HepG2 (cell line): ENCODE data around the gene DDT. TPM values are rescaled to one million over a fixed set of nuclear protein-coding genes. Genes with fewer than 3 reads are reported as not detected.

Source experiments
- ARHGAP35 ChIP-seq: sonication (generic); formaldehyde crosslinking; IDR thresholded peaks from 2 replicates; pipeline ENCODE4 v1.9.0; 2022; ENCODE audit warnings: mild to moderate bottlenecking, inconsistent platforms, moderate library complexity, missing genetic modification reagents, borderline replicate concordance
- ASH2L ChIP-seq: fragments of 300-600, 200-600 bp; sonication (generic); IDR thresholded peaks from 2 replicates; pipeline ENCODE4 v1.7.0; 2017; ENCODE audit warnings: low read depth, mild to moderate bottlenecking, moderate library complexity, mixed read lengths, low read length; ENCODE audit not compliant: insufficient read length
- ETV5 ChIP-seq: IDR thresholded peaks from 2 replicates; pipeline ENCODE4 v1.6.1; 2018; ENCODE audit warnings: missing biosample characterization, missing genetic modification reagents, inconsistent platforms, borderline replicate concordance
- HNRNPUL1 ChIP-seq: fragments of 200-400 bp; formaldehyde crosslinking; IDR thresholded peaks from 2 replicates; pipeline ENCODE4 v1.6.1; 2017; ENCODE audit warnings: low read depth, mild to moderate bottlenecking, low read length, moderate library complexity
- SRSF9 ChIP-seq: fragments of 200-400 bp; formaldehyde crosslinking; IDR thresholded peaks from 2 replicates; pipeline ENCODE4 v1.6.1; 2018; ENCODE audit warnings: borderline replicate concordance, mild to moderate bottlenecking, low read depth, low read length; ENCODE audit not compliant: insufficient read depth, poor library complexity, severe bottlenecking
- TBP ChIP-seq: sonication (generic); formaldehyde crosslinking; IDR thresholded peaks from 2 replicates; pipeline ENCODE4 v1.5.0; 2020; ENCODE audit warnings: missing genetic modification reagents
- ZMAT3 ChIP-seq: sonication (generic); formaldehyde crosslinking; conservative IDR thresholded peaks from 2 replicates; pipeline ENCODE4 v1.7.0; 2021; ENCODE audit warnings: missing genetic modification reagents
- polyA plus RNA-seq, 8 experiments: library from polyadenylated mRNA; depleted of rRNA in 3 of 8; stranded (reverse) in 7 of 8; unstranded in 1 of 8; fragments of >200 nt; fragmentation: Illumina TruSeq in 4 of 8; extraction: Trizol in 4 of 8; gene quantifications; 2 replicates each; pipeline versions ENCODE4 v1.2.1 to v1.2.3, GENCODE V29; 2011 to 2016; ENCODE audit warnings: low read depth in 4 of 8, missing spikeins in 1 of 8, mixed read lengths in 1 of 8; ENCODE audit not compliant: insufficient read depth in 1 of 8
- total RNA-seq, 5 experiments: library from RNA; depleted of rRNA; stranded (reverse); fragments of >200 nt; fragmentation: Illumina TruSeq; extraction: Trizol; gene quantifications; 2 replicates each; pipeline ENCODE4 v1.2.3, GENCODE V29; 2016; ENCODE audit warnings: low read depth in 1 of 5
- TF ChIP-seq, protein P1 (sequence below): sonication (generic); formaldehyde crosslinking; IDR thresholded peaks from 2 replicates; pipeline ENCODE4 v1.8.0; 2022; ENCODE audit warnings: mild to moderate bottlenecking, missing genetic modification reagents, borderline replicate concordance
- TF ChIP-seq, protein P2 (sequence below): IDR thresholded peaks from 2 replicates; pipeline ENCODE4 v1.6.1; 2018; ENCODE audit warnings: missing genetic modification reagents, mild to moderate bottlenecking, missing compliant biosample characterization
- TF ChIP-seq, protein P3 (sequence below): sonication (generic); formaldehyde crosslinking; IDR thresholded peaks from 2 replicates; pipeline ENCODE4 v1.4.0; 2020; ENCODE audit warnings: missing genetic modification reagents
- TF ChIP-seq, protein P4 (sequence below): sonication (generic); formaldehyde crosslinking; IDR thresholded peaks from 2 replicates; pipeline ENCODE4 v1.4.0; 2020; ENCODE audit warnings: missing genetic modification reagents, mild to moderate bottlenecking, borderline replicate concordance
- TF ChIP-seq, protein P5 (sequence below): sonication (generic); formaldehyde crosslinking; IDR thresholded peaks from 2 replicates; pipeline ENCODE4 v1.5.0; 2020; ENCODE audit warnings: missing genetic modification reagents

DDT gene
- total and polyA plus RNA-seq, 2 of the 13 experiments (the other 11 are each of a cell fraction or from before 2014, with no cell fraction given) = 143 to 181 TPM

DNA sequence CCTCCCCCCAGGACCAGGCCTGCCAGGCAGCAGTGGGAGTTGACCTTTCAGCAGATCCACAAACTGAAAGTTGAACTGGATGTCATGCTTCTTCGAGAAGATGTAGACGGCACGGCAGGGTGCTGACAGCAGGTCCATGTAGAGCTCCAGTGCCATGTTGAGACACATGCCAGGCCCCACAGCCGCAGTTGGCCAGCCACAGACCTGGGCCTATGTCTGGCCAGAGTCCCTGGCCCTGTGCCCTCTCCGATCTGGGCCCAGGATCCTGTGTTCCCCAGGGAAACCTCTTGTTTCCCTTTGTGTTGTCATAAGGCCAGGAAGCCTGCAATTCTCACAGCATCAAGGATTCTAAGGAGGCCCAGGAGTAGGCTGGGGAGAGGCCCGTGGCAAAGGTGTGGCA lies 31.0 kb upstream of the DDT start, which contains the start of gene GSTT4 (continued):
- TF ChIP-seq ASH2L (no peak), ARHGAP35 (no peak), ETV5 (CRISPR knock-in tag) (0 out of 2 replicates have a peak, but pooled peaks have one; percentile 5), SRSF9 (no peak), TBP (CRISPR knock-in tag) (no peak), HNRNPUL1 (no peak), ZMAT3 (CRISPR knock-in tag) (no peak)
- TF ChIP-seq, protein P1, sequence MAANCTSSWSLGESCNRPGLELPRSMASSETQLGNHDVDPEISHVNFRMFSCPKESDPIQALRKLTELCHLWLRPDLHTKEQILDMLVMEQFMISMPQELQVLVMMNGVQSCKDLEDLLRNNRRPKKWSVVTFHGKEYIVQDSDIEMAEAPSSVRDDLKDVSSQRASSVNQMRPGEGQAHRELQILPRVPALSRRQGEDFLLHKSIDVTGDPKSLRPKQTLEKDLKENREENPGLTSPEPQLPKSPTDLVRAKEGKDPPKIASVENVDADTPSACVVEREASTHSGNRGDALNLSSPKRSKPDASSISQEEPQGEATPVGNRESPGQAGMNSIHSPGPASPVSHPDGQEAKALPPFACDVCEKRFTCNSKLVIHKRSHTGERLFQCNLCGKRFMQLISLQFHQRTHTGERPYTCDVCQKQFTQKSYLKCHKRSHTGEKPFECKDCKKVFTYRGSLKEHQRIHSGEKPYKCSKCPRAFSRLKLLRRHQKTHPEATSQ (CRISPR knock-in tag) = no peak
- TF ChIP-seq, protein P2, sequence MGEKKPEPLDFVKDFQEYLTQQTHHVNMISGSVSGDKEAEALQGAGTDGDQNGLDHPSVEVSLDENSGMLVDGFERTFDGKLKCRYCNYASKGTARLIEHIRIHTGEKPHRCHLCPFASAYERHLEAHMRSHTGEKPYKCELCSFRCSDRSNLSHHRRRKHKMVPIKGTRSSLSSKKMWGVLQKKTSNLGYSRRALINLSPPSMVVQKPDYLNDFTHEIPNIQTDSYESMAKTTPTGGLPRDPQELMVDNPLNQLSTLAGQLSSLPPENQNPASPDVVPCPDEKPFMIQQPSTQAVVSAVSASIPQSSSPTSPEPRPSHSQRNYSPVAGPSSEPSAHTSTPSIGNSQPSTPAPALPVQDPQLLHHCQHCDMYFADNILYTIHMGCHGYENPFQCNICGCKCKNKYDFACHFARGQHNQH (CRISPR knock-in tag) = no peak
- TF ChIP-seq, protein P3, sequence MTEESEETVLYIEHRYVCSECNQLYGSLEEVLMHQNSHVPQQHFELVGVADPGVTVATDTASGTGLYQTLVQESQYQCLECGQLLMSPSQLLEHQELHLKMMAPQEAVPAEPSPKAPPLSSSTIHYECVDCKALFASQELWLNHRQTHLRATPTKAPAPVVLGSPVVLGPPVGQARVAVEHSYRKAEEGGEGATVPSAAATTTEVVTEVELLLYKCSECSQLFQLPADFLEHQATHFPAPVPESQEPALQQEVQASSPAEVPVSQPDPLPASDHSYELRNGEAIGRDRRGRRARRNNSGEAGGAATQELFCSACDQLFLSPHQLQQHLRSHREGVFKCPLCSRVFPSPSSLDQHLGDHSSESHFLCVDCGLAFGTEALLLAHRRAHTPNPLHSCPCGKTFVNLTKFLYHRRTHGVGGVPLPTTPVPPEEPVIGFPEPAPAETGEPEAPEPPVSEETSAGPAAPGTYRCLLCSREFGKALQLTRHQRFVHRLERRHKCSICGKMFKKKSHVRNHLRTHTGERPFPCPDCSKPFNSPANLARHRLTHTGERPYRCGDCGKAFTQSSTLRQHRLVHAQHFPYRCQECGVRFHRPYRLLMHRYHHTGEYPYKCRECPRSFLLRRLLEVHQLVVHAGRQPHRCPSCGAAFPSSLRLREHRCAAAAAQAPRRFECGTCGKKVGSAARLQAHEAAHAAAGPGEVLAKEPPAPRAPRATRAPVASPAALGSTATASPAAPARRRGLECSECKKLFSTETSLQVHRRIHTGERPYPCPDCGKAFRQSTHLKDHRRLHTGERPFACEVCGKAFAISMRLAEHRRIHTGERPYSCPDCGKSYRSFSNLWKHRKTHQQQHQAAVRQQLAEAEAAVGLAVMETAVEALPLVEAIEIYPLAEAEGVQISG (CRISPR knock-in tag) = no peak
- TF ChIP-seq, protein P4, sequence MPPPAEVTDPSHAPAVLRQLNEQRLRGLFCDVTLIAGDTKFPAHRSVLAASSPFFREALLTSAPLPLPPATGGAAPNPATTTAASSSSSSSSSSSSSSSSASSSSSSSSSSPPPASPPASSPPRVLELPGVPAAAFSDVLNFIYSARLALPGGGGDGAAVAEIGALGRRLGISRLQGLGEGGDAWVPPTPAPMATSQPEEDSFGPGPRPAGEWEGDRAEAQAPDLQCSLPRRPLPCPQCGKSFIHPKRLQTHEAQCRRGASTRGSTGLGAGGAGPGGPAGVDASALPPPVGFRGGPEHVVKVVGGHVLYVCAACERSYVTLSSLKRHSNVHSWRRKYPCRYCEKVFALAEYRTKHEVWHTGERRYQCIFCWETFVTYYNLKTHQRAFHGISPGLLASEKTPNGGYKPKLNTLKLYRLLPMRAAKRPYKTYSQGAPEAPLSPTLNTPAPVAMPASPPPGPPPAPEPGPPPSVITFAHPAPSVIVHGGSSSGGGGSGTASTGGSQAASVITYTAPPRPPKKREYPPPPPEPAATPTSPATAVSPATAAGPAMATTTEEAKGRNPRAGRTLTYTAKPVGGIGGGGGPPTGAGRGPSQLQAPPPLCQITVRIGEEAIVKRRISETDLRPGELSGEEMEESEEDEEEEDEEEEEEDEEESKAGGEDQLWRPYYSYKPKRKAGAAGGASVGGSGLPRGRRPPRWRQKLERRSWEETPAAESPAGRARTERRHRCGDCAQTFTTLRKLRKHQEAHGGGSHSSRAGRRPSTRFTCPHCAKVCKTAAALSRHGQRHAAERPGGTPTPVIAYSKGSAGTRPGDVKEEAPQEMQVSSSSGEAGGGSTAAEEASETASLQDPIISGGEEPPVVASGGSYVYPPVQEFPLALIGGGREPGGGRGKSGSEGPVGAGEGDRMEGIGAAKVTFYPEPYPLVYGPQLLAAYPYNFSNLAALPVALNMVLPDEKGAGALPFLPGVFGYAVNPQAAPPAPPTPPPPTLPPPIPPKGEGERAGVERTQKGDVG = no peak
- TF ChIP-seq, protein P5, sequence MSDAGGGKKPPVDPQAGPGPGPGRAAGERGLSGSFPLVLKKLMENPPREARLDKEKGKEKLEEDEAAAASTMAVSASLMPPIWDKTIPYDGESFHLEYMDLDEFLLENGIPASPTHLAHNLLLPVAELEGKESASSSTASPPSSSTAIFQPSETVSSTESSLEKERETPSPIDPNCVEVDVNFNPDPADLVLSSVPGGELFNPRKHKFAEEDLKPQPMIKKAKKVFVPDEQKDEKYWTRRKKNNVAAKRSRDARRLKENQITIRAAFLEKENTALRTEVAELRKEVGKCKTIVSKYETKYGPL (CRISPR knock-in tag) = no peak
